ENCODE measurements around the gene GREB1.

Gene GREB1

DNA sequence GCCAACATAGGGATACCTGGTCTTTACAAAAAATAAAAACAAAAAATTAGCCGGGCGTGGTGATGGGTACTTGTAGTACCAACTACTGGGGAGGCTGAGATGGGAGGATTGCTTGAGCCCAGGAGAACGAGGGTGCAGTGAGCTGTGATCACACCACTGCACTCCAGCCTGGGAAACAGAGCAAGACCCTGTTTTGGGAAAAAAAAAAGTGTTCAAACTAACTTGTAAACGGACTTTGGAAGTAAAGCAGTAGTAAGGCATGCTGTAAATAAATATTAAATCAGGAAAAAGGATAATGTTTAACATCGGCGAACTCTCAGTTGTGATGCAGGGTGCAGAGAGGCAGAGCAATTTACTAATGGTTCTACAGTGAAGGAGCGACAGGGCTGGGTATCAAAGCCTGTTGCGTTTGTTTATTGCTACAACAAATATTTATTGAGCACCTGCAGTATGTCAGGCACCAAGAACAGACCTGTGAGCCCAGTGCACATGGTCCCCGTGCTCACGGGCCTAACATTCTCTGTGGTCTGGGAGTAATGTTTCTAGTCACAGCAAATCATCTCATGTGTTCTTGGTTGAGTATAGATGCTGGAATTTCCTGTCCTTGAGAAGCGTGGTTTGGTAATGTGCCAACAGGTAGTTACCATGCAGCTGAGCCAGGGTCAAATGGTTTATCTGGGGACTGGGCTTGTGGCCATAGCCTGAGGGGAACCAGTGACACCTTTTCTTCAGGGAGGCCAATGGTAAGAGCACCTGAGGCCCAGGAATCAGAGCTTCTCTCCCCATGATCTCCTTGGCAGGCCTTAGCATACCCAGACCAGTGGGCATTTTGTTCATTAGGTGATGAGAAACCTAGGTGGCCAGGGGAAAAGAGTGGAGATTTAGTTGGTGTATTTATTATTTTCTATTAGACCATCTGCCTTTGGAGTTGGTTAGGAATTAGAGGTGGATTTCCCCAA, 27.9 kb upstream of the GREB1 start:
- no peak overlapping the region for H3K27ac Mint-ChIP-seq
- no peak overlapping the region for H3K4me3 Mint-ChIP-seq
- no peak for DNase-seq
- no peaks in the 10 kb centered on the region for H3K9me3 Mint-ChIP-seq
- H3K27me3 Mint-ChIP-seq, result peaks cover 14% of the 10 kb centered on the region
- no peaks in the 10 kb centered on the region for H3K4me1 Mint-ChIP-seq
- no peak for ATAC-seq

GRCh38 chr2:11506611-11506969, 27.3 kb upstream of the GREB1 start:
- no peaks in the 10 kb centered on the region for H3K9me3 Mint-ChIP-seq
- H3K4me1 Mint-ChIP-seq, result no peaks in the 10 kb centered on the region
- H3K27me3 Mint-ChIP-seq, result peaks cover 14% of the 10 kb centered on the region
- no peak for DNase-seq
- no peak overlapping the region for H3K4me3 Mint-ChIP-seq
- no peak for ATAC-seq
- H3K27ac Mint-ChIP-seq, result no peak overlapping the region

DNA sequence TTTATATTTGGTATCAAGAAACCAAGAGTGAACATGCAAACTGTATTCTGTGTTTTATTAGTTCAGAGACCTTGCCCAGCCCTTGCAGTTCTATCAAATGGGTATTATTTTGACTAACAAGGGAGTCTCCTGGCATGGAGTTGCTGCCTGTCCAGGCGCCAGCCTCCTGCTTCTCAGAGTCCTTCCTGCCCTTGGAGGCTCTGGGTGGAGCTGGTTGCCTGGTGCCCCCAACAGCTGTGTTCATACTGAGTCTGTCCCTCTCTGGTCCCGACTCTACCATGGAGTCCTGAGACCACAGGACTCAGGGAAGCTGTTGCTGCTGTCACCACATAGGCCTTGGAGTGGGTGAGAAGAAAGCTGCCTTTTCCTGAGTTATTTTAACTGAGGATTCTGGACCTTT, 26.3 kb upstream of the GREB1 start:
- no peaks in the 10 kb centered on the region for H3K4me1 Mint-ChIP-seq
- peaks cover 9% of the 10 kb centered on the region for H3K27me3 Mint-ChIP-seq
- H3K9me3 Mint-ChIP-seq, result no peaks in the 10 kb centered on the region
- H3K4me3 Mint-ChIP-seq, result no peak overlapping the region
- H3K27ac Mint-ChIP-seq, result no peak overlapping the region
- no peak for DNase-seq
- ATAC-seq, result no peak

- no peak for ATAC-seq
- no peaks in the 10 kb centered on the region for H3K4me1 Mint-ChIP-seq
- no peak overlapping the region for H3K4me3 Mint-ChIP-seq
- H3K27ac Mint-ChIP-seq, result peak overlapping the region in 1 of 2 donors; percentile 14
- no peaks in the 10 kb centered on the region for H3K9me3 Mint-ChIP-seq
- H3K27me3 Mint-ChIP-seq, result peaks cover 2% of the 10 kb centered on the region
- no peak for DNase-seq
These were observed 25.6 kb upstream of the GREB1 start for GRCh38 chr2:11508279-11508678.

GRCh38 chr2:11509657-11510360, 24.0 kb upstream of the GREB1 start:
- Mint-ChIP-seq H3K4me1 (no peaks in the 10 kb centered on the region), H3K27me3 (peaks cover 7% of the 10 kb centered on the region), H3K9me3 (no peaks in the 10 kb centered on the region), H3K27ac (no peak overlapping the region), H3K4me3 (no peak overlapping the region)
- ATAC-seq, result no peak
- DNase-seq, result no peak

DNA sequence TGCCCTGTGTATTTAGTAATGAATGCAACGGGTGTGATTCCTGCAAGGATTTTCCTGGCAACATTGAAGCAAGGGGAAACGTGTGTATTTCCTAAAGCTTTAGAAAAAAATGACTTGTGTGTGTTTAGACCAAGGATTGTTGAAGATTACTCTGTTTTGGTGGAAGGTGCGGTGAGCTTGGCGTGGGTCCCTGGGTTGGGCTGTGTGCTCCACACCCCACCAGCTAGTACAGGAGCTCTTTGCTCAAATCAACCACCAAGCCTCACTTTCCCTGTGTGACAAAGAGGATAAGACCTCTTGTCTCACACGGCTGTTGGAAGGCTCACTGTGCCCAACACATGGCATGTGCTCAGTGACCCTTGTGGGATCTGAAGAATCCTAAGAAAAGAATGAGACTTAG, 21.4 kb upstream of the GREB1 start:
- H3K27me3 Mint-ChIP-seq, result peaks cover 16% of the 10 kb centered on the region
- no peak overlapping the region for H3K4me3 Mint-ChIP-seq
- H3K9me3 Mint-ChIP-seq, result no peaks in the 10 kb centered on the region
- DNase-seq, result no peak
- no peak for ATAC-seq
- no peak overlapping the region for H3K27ac Mint-ChIP-seq
- H3K4me1 Mint-ChIP-seq, result no peaks in the 10 kb centered on the region

DNA sequence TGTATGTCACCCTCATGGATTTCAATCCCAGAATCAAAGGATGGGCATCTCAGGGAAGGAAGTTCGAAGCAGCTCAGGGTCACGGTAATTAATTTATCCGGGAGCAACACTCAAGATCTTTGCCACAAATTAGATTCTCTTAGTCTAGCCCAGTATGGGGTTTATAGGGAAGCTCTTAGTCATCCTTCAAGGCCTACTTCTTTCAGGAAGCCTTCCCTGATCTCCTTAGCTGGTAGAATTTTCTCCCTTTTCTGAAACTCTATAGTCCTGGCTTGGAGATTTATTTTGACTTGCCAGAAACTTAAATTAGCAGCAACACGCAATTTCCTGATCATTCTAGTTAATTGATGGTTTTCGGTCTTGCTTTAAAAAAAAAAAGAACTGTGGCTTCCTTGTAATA, 20.5 kb upstream of the GREB1 start:
- no peak for ATAC-seq
- no peak overlapping the region for H3K27ac Mint-ChIP-seq

DNA sequence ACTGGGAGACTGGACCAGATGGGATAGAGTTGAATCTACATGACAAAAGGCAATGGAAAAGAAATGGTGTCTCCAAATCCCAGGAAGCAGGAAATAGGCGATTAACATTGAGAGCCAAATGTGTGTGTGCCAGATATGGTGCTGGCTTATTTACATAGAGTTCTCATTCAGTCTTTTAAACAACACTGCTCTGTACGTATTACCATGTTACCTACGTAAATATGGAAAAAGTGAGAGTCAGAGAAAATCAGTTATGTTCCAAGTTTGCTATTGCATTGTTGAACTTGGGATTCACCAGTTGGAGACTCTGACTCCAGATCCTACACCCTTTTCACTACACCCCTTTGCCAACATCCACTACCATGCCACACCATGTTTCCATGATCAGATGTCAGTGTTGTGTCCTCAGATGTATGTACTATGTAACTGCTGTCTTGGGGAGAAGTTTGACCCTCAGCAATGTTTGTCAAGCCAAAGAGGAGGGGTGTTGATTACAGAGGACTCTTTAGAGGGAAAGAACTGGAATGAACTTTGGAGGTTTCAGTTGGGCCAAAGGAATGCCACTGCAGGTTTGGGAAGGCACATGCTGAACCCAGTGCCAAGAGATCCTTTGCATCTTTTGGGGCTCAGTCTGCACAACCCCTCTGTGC, 19.6 kb upstream of the GREB1 start:
- ATAC-seq (no peak), DNase-seq (no peak)
- Mint-ChIP-seq H3K4me3 (no peak overlapping the region), H3K27me3 (peaks cover 16% of the 10 kb centered on the region), H3K27ac (no peak overlapping the region), H3K4me1 (no peaks in the 10 kb centered on the region), H3K9me3 (no peaks in the 10 kb centered on the region)

More for the DNA sequence above, 20.5 kb upstream of the GREB1 start:
- DNase-seq, result no peak
- Mint-ChIP-seq H3K4me3 (no peak overlapping the region), H3K9me3 (no peaks in the 10 kb centered on the region), H3K27me3 (peaks cover 16% of the 10 kb centered on the region), H3K4me1 (no peaks in the 10 kb centered on the region)

GRCh38 chr2:11514904-11515303, 18.9 kb upstream of the GREB1 start:
- Mint-ChIP-seq H3K4me3 (no peak overlapping the region), H3K9me3 (no peaks in the 10 kb centered on the region), H3K27me3 (peaks cover 16% of the 10 kb centered on the region), H3K27ac (no peak overlapping the region), H3K4me1 (no peaks in the 10 kb centered on the region)
- DNase-seq (no peak), ATAC-seq (no peak)

GRCh38 chr2:11515490-11515981, 18.3 kb upstream of the GREB1 start:
- Mint-ChIP-seq H3K27ac (no peak overlapping the region), H3K9me3 (peaks cover 2 to 4% of the 10 kb centered on the region in 2 donors), H3K27me3 (peaks cover 16% of the 10 kb centered on the region), H3K4me3 (no peak overlapping the region), H3K4me1 (no peaks in the 10 kb centered on the region)
- DNase-seq (no peak), ATAC-seq (no peak)

- Mint-ChIP-seq H3K4me3 (no peak overlapping the region), H3K27me3 (peaks cover 16% of the 10 kb centered on the region), H3K4me1 (no peaks in the 10 kb centered on the region), H3K9me3 (peaks cover 4 to 10% of the 10 kb centered on the region in 2 donors), H3K27ac (no peak overlapping the region)
- DNase-seq, result no peak
- no peak for ATAC-seq
These were observed 16.7 kb upstream of the GREB1 start for GRCh38 chr2:11516984-11517648.

- Mint-ChIP-seq H3K27me3 (peaks cover 16% of the 10 kb centered on the region), H3K4me1 (no peaks in the 10 kb centered on the region), H3K9me3 (peaks cover 4 to 10% of the 10 kb centered on the region in 2 donors), H3K4me3 (no peak overlapping the region), H3K27ac (no peak overlapping the region)
- DNase-seq, result no peak
- ATAC-seq, result no peak
These were observed 15.9 kb upstream of the GREB1 start for GRCh38 chr2:11517906-11518305.

DNA sequence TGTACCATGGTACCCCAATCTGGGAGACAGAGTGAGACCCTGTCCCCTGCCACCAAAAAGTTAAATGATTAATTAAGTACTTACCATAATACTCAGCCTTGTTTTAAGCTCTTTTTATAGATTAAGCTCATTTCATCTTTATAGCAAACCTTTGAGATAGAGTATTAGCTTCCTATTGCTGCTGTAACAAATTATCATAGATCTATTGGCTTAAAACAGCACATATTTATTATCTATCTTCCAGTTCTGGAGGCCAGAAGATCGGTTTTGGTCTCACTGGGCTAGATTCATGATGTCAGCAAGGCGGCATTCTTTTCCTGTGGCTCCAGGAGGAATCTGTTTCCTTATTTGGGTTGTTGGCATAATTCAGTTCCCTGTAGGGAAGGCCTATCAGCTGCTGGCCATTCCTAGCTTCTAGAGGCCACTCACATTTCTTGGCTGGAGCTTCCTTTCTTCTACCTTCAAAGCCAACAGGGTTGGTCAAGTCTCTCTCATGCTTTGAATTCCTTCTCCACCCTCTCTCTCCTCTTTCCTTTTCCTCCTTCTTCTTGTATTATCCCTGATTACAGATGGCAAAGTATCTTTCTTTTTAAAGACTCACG, 13.7 kb upstream of the GREB1 start:
- Mint-ChIP-seq H3K9me3 (peaks cover 4 to 10% of the 10 kb centered on the region in 2 donors), H3K4me1 (no peaks in the 10 kb centered on the region), H3K27ac (no peak overlapping the region), H3K27me3 (peaks cover 9% of the 10 kb centered on the region), H3K4me3 (no peak overlapping the region)
- DNase-seq, result no peak
- ATAC-seq, result no peak

- no peaks in the 10 kb centered on the region for H3K4me1 Mint-ChIP-seq
- DNase-seq (no peak), ATAC-seq (no peak)
- no peak overlapping the region for H3K27ac Mint-ChIP-seq
- H3K27me3 Mint-ChIP-seq, result peaks cover 7% of the 10 kb centered on the region
- H3K9me3 Mint-ChIP-seq, result peaks cover 4 to 10% of the 10 kb centered on the region in 2 donors
- no peak overlapping the region for H3K4me3 Mint-ChIP-seq
These were observed 12.1 kb upstream of the GREB1 start for GRCh38 chr2:11521775-11522174.

DNA sequence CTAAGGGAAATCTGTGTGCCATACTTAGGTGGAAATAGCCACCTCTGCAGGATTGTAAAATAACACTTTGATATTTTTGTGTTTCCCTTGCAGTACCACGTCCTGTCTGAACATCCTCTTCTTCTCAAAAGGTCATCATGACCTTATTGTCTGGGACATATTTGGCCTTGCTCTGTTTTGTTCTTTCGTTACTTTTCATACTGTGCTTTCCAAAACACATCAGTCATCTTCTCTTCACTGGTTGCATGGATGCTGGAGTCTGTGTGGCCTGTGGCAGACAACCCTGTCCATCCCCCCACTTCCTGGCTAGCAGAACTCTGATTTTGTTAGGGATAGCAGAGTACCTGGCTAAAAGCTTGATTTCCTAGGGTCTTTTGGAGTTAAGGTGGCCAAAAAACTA, 9.4 kb upstream of the GREB1 start:
- DNase-seq (no peak), ATAC-seq (no peak)
- H3K27ac Mint-ChIP-seq, result no peak overlapping the region
- H3K27me3 Mint-ChIP-seq, result peaks cover 29% of the 10 kb centered on the region
- H3K4me1 Mint-ChIP-seq, result no peaks in the 10 kb centered on the region
- peaks cover 4 to 10% of the 10 kb centered on the region in 2 donors for H3K9me3 Mint-ChIP-seq
- no peak overlapping the region for H3K4me3 Mint-ChIP-seq
